Activated CD4-positive, CD25-positive, alpha-beta regulatory T cell treated with anti-CD3 and anti-CD28 coated beads, Interleukin-2, amount 50 U/mL, for 24 hours (primary cell): Measurements from ENCODE around the gene KCNT1.
A peak's percentile ranks its signal among the peaks of the same experiment; 100 is the strongest.

Experiments
- ATAC-seq, 2 donors: fragments of 150-1000 bp; cut with Tn5 transposase; one replicate each; pipeline ENCODE4 v1.10.0; 2021; ENCODE audit warnings: mild to moderate bottlenecking in 1 of 2, moderate library complexity in 1 of 2

The KCNT1 gene

DNA sequence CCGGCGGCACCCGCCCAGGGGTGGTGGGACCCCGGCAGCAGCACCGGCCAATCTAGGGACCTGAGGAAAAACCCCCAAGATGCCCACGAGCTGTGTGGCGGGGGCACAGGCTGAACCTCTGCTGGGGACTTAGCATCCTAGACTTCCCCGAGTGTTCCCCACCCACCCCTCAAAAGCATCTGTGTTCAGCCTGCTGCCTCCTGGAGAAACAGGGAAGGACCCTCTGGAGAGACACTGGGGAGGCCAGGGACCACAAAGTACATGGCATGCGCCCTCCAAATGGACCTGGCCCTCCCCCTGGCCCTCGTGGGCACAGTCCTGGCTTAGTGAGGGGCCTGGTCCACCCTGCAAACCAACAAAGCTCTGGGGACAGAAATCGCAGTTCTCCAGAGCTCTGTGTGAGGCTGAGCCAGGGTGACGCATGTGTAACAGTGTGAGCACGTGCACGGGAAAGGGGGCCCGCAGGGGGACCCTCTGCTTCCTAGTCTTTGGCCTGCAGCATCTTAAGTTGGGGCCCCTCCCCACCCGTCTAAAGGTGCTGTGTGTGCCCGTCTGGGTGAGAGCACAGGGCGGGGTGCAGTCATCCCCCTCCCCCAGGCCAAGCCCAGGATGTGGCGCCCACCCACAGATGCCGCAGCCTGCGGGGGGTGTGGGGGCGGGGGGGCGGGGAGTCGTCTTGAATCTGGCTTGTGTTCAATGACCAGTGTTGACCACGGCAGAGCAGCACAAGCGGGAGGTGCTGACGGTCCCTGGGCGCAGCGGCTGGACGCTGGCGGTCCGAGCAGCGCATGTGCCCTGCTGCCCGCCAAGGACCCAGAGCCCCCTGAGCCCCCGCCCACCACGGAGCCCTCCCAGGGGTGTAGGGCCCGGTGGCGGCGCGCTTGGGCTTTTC, 672 bp upstream of the KCNT1 start:
- peak in 1 of 2 donors; percentile 35 for ATAC-seq

- no peak for ATAC-seq
Observed at GRCh38 chr9:135703726-135704125, 1.7 kb downstream of the KCNT1 start.

- no peak for ATAC-seq
Observed at GRCh38 chr9:135704483-135704882, 2.5 kb downstream of the KCNT1 start.

DNA sequence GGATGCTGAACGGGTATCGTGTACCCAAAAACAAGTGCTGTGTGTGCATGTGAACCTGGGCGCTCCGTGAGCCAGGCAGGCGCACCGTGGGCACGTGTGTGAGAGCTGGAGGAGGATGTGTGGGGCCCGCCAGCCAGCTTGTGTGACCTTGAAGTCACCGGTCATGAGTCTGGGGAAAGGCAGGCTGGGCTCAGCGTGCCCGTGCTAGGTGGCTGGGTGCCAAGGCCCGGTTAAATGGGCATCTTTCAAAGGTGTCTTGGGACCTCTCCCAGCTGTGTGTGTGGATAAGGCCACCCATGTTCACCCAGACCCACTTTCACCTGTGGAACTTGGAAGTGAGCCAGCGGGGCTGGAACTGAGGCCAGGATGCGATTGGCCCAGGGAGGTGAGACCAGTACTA, 3.4 kb downstream of the KCNT1 start:
- no peak for ATAC-seq

DNA sequence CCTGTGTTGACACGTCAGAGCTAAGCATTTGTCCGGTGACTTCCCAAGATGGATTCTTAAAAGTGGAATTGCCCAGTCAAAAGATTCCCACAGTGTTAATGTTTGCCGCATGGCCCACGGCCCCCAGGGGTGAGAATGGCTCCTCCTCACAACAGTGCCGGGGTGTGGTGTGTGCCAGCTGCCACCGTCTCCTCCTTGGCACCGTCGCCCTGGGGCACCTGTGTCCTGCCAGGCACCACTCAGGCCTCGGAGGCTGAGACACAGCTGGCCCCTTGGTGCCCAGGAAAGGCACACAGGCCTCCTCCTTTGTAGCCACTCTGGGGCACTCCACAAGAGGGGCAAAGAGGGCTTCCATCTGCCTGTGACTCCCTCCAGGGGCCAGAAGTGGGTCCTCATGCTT, 4.3 kb downstream of the KCNT1 start:
- no peak for ATAC-seq

DNA sequence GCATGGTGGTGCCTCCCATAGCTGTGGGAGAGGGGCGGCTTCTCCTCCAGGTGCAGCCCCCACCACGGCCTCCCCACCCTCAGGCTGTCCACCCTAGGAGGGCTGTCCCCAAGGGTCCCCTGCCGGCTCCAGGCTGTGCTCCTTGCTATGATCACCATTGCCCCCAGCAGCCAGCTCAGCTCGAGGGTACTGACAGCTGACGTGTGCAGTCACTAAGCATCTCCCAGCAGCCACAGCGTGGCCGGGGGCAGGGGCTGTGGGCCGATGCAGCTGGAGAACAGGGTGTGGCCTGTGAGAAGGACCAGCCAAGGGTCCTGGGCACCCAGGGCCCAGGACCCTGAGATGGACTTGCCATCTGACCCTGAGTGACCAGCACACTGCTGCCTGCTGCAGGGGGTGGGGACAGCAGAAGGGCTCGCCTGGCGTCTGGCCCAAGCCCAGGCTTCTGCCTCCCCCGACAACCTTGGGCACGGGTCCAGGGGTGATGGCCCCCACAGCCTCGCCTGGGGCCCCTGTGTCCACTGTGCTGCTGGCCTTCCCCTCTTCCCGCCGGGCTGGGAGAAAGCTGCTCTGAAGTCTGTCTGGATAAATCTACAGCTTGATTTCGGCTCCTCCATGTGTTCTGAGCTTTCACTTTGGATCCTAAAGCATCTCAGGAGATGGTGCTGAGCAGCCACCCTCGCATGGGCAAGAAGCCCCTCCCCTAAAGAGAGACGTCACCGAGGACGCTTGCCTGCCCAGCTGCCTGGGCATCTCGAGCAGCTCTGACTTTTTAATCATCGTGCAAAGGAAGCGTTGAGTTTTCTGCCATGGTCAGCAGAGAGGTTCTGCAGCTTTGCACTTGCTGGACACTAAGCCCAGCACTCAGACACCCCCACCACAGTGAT, 5.5 kb downstream of the KCNT1 start:
- ATAC-seq = no peak

DNA sequence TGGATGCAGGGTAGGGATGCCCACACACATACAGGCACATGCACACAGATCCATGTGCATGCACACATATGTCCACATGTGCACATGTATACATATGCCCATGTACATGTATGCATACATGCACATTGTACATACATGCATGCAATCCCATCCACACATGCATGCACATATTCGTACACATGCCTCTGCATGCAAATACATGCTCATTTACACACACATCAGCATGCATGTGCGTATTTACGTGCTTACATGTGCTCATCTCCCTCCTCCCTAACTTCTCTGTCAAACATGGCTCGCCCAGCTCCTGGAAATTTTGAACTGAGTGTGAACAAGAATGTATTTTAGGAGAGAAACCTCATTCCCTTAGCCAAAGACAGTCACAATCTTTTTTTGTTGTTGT, 6.2 kb downstream of the KCNT1 start:
- ATAC-seq = no peak

DNA sequence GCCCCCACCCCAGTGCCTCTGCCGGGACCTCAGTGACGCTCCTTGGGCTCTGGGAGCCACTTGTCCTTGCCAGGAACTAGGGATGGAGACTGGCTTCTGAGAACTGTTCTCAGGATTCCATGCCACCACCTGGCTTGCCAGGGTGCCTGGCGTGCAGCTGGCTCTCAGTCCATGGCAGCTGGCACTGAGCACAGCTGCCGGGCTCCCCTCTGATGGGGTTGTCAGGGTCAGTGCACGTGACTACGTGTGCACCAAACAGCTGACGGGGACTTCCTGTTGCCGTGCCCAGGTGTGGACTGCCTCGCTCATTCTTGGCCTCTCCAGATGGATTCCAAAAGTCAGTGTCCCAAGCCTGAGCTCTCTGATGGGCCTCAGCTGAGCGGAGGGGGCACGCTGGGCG, 9.4 kb downstream of the KCNT1 start:
- no peak for ATAC-seq

DNA sequence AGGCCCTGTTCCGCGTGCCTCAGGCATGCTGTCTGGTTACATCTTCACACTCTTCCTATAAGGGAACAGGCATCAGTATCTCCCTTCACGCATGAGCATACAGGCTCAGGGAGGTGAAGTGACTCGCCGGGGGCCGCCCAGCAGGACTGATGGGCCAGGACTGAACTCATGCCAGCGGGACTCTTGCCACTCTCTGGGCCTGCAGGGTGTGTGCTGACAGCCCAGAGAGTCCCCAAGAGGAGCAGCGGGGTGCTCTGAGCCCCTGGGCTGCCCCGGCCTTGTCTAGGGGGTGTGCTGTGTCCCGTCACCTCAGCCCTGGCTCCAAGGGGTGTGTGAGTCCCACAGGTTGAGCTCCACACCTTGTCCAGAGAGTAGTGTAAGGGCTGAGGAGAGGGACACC, 9.9 kb downstream of the KCNT1 start:
- ATAC-seq = no peak

DNA sequence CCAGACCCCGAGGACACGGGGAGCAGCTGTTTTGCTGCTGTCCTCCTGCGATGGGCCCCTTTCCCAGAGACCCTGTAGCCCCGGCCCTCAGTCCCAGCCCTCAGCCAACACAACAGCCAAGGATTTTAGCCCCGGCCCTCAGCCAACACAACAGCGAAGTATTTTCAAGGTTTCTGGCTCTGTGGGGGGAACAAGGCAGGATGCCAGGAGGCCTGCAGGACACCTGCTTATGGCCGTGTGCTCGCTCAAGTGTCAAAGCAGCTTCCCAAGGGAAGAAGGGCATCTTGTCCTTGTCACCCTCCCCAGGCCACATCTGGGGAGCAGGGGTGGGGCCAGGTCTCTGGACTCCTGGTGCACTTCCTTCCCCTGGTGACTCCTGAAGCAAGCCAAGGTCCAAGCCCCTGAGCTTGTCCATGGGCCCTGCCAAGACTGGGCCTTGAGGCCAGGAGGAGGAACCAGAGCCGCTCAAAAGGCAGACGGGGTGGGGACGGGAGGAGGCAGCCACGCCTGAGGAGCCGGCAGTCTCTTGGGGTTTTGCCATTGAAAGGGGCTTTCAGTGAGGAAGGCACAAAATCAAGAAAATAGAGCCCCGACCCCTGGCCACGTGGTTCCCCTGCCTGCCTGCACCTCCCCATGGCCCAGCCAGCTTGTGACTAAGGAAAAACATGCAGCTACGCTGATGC, 10.8 kb downstream of the KCNT1 start:
- no peak for ATAC-seq

- no peak for ATAC-seq
Observed at GRCh38 chr9:135714242-135715055, 12.5 kb downstream of the KCNT1 start.

DNA sequence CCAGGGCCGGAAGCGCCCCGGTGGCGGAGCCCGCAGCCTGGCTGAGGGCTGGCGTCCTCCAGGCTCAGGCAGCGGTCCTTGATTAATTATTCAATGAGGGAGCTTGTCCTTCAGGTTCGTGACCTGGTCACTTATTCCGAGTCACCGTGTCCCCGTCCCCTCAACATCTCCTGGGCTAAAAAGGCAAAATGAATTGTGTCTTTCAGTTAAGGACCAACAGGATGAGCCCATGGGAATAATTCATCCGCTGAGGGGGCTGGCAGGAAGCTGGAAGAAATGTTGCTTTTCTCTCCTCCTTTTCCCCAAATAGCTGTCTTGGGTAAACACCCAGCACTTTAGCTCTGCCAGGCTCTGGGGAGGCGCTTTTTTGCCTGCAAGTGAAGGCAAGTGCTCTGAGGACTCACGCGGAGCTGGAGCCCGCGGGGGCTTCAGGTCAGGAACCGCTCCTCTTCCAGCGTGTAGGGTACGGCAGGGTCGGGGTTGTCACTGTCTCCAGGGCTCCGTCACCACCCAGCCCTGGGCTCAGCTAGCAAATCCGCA, 13.1 kb downstream of the KCNT1 start:
- ATAC-seq = no peak

DNA sequence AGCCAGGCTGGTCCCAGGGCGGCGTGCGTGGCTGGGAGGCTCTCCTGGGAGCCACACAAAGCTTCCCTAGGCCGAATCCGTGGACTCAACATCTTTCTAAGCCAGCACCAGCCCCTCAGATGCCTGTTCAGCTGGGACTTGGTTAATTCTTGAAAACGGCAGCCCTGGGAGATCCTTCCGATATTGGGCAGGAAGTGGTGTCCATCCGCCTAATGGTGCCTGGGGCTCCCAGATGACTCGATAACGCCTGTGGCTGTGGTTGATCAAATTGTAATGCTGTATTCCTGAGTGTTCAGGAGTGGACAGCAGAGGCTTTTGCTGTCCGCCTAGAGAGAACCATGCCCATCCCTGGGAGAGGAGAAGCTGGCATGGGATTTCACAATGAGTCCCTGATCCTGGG, 14.1 kb downstream of the KCNT1 start:
- ATAC-seq = no peak

- ATAC-seq = no peak
Observed at GRCh38 chr9:135717410-135717809, 15.4 kb downstream of the KCNT1 start.

DNA sequence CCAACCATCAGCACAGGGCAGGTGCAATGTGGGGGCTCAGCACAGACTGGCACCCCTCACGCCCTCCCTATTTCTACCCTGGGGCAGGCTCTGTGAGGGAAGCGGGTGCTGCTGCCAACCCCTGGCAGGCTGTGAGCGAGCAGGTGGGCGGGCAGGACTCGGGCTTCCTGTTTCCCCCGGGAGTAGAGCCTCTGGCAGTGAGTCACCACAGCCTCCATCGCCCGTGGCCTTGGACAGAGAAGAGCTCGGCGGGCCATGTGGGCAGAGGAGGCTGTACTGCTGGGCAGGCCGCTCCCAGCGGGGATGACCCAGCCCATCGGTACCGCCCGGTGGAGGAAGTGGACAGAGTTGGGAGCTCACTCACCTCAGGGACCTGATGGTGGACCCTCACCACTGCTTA, 16.6 kb downstream of the KCNT1 start:
- ATAC-seq = no peak

DNA sequence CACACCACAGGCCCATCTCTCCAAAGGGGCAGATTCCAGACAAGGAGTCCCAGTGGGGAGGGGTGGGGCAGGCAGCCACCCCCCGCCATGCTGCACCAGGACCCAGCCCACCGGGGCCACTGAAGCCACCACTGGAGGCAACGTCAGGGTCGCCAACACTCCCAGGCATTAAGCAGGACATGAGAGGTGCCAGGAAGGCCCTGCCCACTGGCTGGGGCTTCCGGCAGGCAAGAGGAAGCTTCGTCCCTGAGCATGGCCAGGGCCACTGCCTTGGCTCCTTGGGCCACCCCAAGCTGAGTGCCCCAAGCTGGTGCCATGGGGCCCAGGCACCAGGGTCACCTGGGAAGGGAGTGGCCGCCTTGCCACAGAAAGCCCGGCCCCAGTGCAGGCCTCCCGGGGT, 17.5 kb downstream of the KCNT1 start:
- ATAC-seq = no peak

DNA sequence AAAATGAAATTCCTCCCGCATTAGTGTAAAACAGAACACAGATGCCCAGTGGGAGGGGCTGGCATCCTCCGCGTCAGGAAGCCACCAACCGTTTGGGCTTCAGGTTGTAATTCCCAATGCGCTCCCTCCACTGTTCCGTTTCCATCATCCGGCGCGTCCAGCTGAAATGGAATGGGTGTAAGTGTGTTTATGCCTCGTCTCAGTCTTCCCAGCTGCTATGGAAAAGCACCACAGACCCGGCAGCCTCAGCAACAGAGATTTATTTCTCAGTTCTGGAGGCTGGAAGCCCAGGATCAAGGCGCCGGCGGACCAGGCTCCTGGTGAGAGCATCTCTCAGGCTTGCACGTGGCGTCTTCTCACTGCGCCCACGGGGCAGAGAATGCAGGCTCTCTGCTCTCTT, 20.4 kb downstream of the KCNT1 start:
- ATAC-seq = no peak

DNA sequence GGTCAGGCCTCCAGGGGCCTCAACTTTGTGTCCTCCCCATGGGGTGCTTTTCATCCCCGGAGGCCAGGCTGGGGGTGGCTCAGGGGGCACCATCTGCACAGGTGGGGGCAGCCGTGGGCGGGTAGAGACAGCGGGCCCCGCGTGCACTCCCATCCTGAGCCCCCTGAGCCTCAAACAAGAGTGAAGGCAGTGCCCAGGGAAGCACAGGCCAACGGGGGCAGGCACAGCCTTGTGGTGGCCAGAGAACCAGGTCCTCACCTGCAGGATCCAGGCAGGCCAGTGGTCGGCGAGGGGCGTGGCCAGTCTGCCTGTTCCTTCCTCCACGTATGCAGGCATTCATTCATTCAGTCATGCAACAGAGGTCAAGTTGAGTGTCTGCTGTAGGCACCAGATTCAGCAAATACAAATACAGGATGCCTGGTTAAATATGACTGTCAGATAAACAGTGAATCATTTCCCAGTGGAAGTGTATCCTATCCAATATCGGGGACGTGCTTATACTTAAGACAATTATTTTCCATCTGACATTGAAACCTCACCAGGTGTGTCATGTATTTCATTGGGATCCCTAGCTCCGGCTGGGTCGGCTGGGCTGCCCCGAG, 22.3 kb downstream of the KCNT1 start:
- no peak for ATAC-seq

DNA sequence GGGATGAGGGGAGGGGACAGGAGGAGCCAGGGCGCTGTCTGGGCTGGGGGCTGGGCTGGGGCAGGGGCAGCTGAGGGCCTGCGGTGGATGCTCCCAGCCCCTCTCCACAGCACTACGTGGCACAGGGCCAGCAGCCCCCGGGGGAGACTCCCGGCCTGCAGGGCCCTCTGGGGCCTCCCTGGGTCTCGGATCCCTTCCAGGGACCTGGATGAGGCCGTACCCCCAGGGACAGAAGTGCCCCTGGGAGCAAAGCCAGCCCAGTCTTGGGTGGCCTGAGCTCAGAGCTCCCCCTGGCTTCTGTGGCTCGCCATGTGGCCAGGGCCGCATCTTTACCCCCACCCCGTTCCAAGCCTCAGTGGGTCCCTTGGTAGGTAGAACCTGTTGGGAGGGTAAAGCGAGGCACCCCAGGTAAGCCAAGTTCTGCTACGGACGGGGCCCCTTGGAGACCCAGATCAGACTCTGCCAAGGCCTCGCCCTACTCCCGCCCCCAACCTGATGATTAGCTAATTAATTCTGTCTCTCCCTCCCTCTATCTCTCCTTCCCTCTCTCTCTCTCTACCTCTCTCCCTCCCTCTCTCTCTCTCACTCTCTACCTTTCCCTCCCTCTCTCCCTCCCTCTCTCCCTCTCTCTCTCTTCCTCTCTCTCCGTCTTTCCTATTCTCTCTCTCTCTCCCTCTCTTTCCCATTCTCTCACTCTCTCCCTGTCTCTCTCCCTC, 24.3 kb downstream of the KCNT1 start:
- ATAC-seq = no peak

DNA sequence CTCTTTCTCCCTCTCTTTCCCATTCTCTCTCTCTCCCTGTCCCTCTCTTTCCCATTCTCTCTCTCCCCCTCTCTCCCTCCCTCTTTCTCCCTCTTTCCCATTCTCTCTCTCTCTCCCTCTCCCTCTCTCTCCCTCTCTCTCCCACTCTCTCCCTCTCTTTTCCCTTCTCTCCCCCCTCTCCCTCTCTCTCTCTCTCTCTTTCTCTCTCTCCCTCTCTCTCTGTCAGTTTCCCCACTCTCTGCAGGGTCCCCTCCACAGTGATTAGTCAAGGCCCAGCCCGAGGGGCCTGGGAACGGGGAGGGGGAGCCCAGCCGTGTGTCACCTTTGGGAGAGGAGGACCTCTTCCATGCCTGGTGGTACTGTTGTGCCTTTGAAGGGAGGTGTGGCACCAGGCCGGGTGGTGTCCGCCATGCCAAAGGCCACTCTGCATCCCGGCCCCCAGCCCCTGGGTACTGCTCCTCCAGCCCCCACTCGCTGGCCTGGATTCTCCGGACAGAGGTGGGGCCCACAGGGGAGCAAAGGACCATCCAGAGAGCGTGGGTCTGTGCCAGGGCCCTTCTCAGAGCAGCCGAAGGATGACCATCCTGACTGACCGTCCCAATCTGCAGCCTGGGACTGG, 25.4 kb downstream of the KCNT1 start:
- no peak for ATAC-seq
